Uterus (tissue), 2 donors: ENCODE measurements around the gene RHOXF2.
"Not testable (repeated sequence)": the region's sequence is repeated elsewhere in the genome, so short reads cannot be mapped to it uniquely, and the experiment has no call there.

Experiments
- CTCF ChIP-seq, 4 experiments: fragments of 200-600 bp in 2 of 4; fragments of 450-650 bp in 2 of 4; sonication (generic) in 2 of 4; IDR thresholded peaks; one replicate each; pipeline ENCODE4 v1.5.1; 2016 to 2019; ENCODE audit warnings: antibody characterized with exemption in 4 of 4, mild to moderate bottlenecking in 2 of 4, moderate library complexity in 1 of 4
- POLR2A ChIP-seq, 2 donors: fragments of 450-650 bp; IDR thresholded peaks; one replicate each; pipeline ENCODE4 v1.6.1; 2016; ENCODE audit warnings: antibody characterized with exemption in 2 of 2, mild to moderate bottlenecking in 1 of 2, moderate library complexity in 1 of 2

DNA sequence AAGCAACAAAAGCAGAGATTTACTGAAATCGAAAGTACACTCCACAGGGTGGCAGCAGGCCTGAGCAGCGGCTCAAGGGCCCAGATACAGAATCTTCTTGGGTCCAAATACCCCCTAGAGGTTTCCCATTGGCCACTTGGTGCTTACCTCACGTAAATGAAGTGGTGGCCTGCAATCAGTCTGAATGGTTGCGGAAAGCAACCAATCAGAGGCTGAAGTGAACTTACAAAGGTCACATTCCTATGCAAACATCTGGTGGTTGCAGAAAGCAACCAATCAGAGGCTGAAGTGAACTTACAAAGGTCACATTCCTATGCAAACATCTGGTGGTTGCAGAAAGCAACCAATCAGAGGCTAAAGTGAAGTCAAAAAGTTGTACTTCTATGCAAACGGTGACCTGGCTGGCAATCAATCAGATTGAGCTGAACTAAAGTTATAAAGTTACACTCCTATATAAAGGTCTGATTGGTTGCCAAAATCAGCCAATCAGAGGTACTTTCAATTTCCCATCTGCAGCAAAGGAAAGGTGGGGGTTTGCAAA, 30.0 kb upstream of the RHOXF2 start:
- TF ChIP-seq CTCF, POLR2A (IDR thresholded peaks at IDR 0.05): not testable (repeated sequence)
